ES-I3 (cell line): ENCODE data around the gene ZFP90.
"Not testable (repeated sequence)": the region's sequence is repeated elsewhere in the genome, so short reads cannot be mapped to it uniquely, and the experiment has no call there.

Experiments used
- H3K36me3 ChIP-seq: 2 replicates; pipeline ENCODE4 v1.6.1; 2013; ENCODE audit warnings: mild to moderate bottlenecking, low read length, control low read depth, moderate library complexity; ENCODE audit not compliant: insufficient read depth
- H3K4me1 ChIP-seq: 2 replicates; pipeline ENCODE4 v1.6.1; 2013; ENCODE audit warnings: mild to moderate bottlenecking, control low read depth, low read length; ENCODE audit not compliant: insufficient read depth
- H3K9ac ChIP-seq: 2 replicates; pipeline ENCODE4 v1.6.1; 2013; ENCODE audit warnings: low read depth, mild to moderate bottlenecking, low read length, moderate library complexity
- H3K9me3 ChIP-seq: 2 replicates; pipeline ENCODE4 v1.6.1; 2013; ENCODE audit warnings: mild to moderate bottlenecking, low read length, moderate library complexity; ENCODE audit not compliant: control insufficient read depth, insufficient read depth

Gene ZFP90

DNA sequence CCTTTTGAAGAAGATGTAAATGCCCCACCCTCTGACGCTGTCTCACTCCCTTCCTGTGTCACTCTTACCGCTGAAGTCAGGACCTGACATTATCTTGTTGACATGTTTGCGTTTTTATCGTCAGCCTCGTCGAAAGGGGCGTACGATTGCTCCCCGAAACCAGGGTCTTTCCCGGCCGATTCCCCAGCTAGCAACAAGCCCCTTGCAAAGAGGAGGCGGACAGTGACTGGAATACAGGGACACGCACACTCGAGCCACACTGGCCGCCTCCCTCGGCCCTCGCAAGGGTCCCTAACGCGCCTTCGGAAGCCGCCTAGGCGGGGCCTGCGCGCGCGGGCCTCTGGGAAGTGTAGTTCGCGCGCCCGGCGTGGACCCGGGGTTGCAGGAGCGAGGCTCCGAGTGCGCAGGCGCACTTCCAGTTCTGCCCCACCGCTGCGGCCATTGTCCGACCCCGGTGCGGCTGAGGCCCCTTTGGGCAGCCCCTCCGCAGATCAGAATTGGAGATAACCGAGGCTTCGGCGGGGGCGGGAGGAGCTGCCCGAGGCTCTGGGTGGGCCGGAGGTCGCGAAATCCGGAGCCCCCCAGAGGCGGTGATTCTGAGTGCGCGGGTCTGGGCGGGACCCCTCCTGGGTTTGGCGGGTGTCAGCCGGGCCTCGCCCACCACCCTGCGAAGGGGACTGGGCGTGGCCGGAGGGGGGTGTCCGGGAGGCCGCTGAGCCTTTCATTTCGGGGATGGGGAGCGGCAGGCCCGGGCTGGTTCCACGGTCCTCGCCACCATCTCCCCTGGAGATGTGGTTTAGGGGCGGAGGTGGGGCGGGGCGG lies at the start of gene ZFP90:
TSS of gene ZFP90 (plus strand) at position 412 of the 822 bp plus-strand sequence. CDS start 502 bp downstream, outside the sequence.
- Histone ChIP-seq H3K36me3 (peaks cover 5% of the 10 kb centered on the region; the same call in 1 of the 2 replicates), H3K9ac (peak within 1 kb of the TSS; percentile 65), H3K4me1 (no peaks in the 10 kb centered on the region), H3K9me3 (no peaks in the 10 kb centered on the region)

- Histone ChIP-seq H3K9ac (no peak overlapping the region), H3K36me3 (no peaks in the 10 kb centered on the region), H3K9me3 (no peaks in the 10 kb centered on the region), H3K4me1 (peaks cover 26% of the 10 kb centered on the region)
Measured at GRCh38 chr16:68490358-68490757, 48.7 kb upstream of the ZFP90 start.

DNA sequence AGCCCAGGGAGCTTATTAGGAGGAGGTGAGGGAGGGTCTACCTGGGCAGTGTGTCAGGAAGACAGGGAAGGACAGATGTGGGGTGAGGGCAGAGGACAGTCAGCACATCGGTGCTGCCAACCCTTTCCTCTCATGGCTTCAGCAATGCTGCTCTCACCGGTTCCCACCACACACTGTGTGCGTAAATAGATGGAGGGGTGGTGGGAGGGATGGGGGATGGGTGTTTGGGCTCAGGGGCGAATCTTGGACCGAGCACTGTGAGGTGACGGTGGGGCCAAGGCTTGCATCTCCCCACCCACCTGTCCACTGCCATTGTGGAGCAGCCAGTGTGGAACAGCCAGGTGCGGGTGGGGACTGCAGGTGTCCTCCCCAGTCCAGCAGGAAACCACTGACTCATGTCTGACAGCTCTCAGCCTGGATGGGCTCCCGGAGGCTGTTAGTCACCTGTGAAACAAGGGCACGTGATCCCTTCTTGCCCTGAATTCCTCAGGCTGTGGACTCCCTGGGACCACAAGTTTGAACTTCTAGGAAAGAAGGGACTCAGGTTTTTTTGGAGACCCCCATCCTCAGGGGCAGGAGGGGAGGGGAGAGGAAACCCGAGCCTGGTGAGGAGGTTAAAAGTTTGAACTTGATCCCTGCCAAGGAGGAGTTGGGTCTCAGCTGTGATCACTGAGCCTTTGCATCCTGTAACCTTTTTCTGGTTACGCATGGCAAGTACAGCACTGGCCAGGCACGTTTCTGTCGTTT lies 48.1 kb upstream of the ZFP90 start:
- Histone ChIP-seq H3K9ac (no peak overlapping the region), H3K9me3 (no peaks in the 10 kb centered on the region), H3K4me1 (peaks cover 26% of the 10 kb centered on the region), H3K36me3 (no peaks in the 10 kb centered on the region)

DNA sequence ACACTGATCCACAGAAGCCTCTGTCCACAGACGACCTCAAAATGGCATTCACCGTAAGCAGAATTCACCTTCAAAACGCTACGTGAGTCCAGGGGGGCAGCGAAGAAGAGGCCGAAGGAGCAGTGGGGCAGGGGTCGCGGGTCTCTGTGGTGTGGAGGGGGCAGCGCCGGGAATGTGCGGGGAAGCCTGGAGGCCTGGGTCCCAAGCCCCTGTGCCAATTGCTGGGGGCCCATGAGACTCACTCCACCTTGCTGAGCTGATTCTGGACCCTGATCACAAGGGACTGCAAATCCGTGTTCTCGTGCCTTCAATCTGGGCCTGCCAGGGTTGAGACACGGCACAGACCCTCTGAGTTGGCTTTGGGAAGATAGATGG lies 47.5 kb upstream of the ZFP90 start:
- Histone ChIP-seq H3K9me3 (no peaks in the 10 kb centered on the region), H3K36me3 (no peaks in the 10 kb centered on the region), H3K4me1 (peaks cover 24% of the 10 kb centered on the region), H3K9ac (no peak overlapping the region)

- H3K4me1 ChIP-seq: peaks cover 19% of the 10 kb centered on the region
- H3K36me3 ChIP-seq: no peaks in the 10 kb centered on the region
- no peak overlapping the region for H3K9ac ChIP-seq
- H3K9me3 ChIP-seq: no peaks in the 10 kb centered on the region
Measured at GRCh38 chr16:68492151-68492542, 46.9 kb upstream of the ZFP90 start.

DNA sequence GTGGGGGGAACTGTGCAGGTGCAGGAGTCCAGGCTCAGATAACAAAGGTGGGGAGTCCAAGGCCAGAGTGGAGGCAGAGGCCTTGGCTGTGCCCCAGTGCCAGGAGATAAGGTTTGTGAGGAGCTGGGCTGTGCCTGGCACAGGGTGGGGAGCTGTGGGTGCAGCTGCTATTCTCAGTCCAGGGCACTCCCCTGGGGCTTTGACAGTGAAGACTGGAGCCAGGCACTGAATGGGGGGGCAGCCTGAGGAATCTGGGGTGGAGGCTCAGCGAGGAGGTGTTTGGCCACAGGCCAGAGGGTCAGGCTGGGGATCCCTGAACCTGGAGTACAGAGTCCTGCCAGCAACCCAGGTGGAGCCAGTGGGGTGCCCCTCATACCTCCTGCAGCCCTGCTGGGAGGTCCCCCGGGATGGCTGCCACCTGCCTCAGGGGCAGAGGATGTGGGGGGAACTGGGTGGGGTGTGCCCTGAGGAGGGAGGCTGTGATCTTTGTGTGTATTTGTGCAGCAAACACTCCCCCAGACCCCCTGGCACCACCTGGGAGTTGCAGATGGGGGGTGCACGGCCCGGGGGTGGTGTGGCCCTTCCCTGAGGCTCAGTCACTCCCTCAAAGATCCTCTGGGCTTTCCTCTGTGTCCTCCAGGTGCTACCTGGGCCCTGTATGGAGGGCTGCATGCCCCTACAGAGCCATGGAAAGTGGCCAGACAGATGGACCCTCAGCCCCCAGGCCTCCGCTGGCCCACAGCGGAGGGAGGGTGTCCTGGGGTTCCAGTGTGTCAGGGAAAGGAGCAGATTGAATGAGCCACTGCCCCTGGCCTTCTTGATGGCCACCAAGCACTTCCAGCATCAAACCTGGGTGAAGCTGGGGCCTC lies 46.3 kb upstream of the ZFP90 start:
- peaks cover 16% of the 10 kb centered on the region; the same call in 1 of the 2 replicates for H3K4me1 ChIP-seq
- H3K36me3 ChIP-seq: no peaks in the 10 kb centered on the region
- H3K9ac ChIP-seq: no peak overlapping the region
- no peaks in the 10 kb centered on the region for H3K9me3 ChIP-seq

DNA sequence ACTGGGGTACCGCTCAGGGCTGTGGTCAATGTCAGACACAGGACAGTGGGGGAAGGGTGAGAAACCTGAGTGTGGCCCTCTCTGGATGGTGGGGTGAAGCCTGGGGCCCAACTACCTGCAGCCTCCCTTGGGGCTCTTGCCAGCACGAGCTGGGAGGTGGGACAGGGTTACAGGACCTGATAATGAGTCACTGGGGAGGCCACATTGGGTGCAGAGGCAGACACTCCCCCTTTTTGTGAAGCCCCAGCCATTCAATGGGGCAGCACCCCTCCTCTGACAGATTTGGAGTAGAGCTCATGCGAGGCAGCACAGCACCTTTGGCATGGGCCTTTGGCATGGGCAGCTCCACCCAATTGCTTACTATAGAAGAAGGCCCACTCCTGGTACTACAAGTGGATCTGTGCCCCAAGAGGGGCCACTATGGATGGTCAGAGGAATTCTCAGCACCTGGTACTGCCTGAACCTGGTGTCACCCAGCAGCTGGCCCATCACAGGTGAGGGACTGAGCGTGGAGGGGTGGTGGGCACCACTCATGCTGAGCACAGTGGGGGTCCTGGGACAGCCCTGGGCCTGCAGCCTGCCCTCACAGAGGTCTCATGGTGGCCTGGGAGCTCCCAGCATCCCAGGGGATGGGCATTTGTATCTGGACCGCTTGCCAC lies 45.5 kb upstream of the ZFP90 start:
- H3K36me3 ChIP-seq: no peaks in the 10 kb centered on the region
- H3K9ac ChIP-seq: no peak overlapping the region
- peaks cover 16% of the 10 kb centered on the region; the same call in 1 of the 2 replicates for H3K4me1 ChIP-seq

DNA sequence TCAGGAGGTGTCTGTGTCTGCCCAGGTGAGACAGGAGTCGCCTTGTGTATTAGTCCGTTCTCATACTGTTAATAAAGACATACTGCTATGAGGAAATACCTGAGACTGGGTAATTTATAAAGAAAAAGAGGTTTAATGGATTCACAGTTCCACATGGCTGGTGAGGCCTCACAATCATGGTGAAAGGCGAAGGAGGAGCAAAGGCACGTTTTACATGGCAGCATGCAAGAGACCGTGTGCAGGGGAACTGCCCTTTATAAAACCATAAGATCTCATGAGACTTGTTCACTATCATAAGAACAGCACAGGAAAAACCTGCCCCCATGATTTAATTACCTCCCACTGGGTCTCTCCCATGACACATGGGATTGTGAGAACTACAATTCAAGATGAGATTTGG lies 44.8 kb upstream of the ZFP90 start:
- H3K4me1 ChIP-seq: peaks cover 16% of the 10 kb centered on the region; the same call in 1 of the 2 replicates
- not testable (repeated sequence) for H3K9ac ChIP-seq, H3K36me3 ChIP-seq, H3K9me3 ChIP-seq

More for the DNA sequence above, 45.5 kb upstream of the ZFP90 start:
- no peaks in the 10 kb centered on the region for H3K9me3 ChIP-seq

GRCh38 chr16:68496689-68497088 lies 42.4 kb upstream of the ZFP90 start:
- no peak overlapping the region for H3K9ac ChIP-seq

DNA sequence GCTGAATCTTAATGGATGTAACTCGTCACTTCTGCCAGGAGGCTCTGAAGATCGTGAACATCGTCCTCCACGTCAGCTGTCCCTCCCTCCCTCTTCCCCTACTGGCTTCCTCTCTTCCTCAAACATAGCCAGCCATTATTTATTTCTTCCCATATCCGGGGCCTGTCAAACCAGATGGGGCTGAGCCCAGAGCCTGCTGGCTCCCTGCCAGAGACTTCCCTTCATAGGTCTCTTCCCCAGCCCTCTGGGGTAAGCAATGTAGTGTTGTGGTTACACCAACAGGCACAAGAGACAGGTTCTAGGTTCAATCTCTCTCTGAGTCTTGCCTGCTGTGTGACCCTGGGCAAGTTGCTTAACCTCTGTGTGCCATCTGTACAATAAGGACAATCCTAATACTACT lies 40.1 kb upstream of the ZFP90 start:
- H3K4me1 ChIP-seq: no peaks in the 10 kb centered on the region
- H3K9ac ChIP-seq: no peak overlapping the region
- H3K36me3 ChIP-seq: no peaks in the 10 kb centered on the region
- no peaks in the 10 kb centered on the region for H3K9me3 ChIP-seq

More at GRCh38 chr16:68496689-68497088, 42.4 kb upstream of the ZFP90 start:
- Histone ChIP-seq H3K4me1 (peaks cover 2% of the 10 kb centered on the region; the same call in 1 of the 2 replicates), H3K36me3 (no peaks in the 10 kb centered on the region), H3K9me3 (no peaks in the 10 kb centered on the region)

DNA sequence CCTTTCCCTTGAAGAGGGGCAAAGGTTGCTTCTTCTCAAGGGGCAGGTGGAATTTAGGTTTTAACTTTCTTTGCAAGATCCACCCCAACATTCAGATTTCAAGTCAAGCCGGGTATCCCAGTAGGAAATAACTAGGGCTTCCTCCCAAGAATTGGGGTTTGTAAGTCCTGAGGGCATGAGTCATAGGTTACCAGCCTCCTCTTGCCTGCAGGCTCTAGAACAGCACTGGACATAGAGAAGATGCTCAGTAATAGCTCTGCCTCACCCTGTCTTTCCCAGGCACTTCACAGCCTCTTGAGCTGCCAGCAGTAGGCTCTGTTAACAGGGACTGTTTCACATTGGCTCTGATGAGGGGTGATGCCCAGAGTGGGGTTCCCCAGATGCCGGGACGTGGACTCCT lies 35.8 kb upstream of the ZFP90 start:
- Histone ChIP-seq H3K9ac (no peak overlapping the region), H3K36me3 (no peaks in the 10 kb centered on the region), H3K9me3 (no peaks in the 10 kb centered on the region), H3K4me1 (peaks cover 5% of the 10 kb centered on the region)

DNA sequence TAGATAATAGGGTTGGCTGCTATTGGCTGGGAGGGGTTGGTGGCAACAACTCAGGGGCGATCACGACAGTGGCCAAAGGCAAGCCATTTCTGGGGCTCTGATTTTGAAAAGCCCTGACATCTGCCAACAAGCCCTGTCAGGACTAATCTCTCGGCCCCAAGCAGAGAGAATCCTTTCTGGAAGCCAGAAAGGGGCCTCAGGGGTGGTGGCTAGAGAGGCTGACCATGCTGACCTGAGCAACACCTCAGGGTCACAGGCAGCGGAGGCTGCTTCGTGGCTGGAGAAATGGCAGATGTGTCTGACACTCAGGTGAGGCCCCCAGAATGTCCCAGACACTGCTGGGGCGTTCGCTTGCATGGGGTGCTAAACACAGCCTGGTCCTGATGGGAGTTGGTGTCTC lies 35.0 kb upstream of the ZFP90 start:
- Histone ChIP-seq H3K9me3 (no peaks in the 10 kb centered on the region), H3K9ac (no peak overlapping the region), H3K36me3 (no peaks in the 10 kb centered on the region), H3K4me1 (peaks cover 5% of the 10 kb centered on the region)

DNA sequence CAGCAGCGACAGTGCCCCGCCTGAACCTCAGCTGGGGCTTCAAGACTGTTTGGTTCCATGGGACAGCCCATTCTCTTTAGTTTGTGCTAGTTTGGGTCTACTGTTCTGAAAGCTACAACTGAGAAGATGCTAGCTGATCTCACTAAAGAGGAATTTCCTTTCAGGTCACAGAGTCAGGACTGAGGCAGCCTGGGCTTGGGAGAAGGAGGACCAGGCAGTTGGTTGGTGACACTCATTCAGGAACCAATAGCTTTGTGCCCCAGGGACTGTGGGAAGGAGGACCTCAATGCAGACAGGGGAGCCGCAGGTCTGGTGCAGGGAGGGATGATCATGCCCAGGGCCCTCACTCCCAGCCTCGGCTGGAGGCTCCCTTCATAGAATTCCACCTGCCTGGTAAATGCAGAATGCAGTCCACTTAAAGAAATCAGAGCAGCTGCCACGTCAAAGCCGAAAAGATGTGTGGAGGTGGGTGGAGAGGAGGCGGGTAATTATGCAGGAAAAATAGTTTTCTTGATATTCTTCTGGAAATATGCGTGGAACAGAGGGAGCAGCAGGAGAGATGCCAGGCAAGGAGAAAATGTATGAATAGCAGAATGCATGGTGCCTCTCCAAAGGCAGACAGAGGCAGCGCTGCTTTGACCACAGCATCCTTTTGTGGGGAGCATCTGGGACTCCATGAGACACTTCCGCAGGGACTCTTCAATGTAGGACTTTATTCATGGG lies 32.6 kb upstream of the ZFP90 start:
- H3K4me1 ChIP-seq: peaks cover 5% of the 10 kb centered on the region
- no peaks in the 10 kb centered on the region for H3K36me3 ChIP-seq
- no peaks in the 10 kb centered on the region for H3K9me3 ChIP-seq
- no peak overlapping the region for H3K9ac ChIP-seq
